Stimulated activated CD4-positive, alpha-beta T cell treated with anti-CD3 and anti-CD28 coated beads, Interleukin-12 subunit alpha, Interleukin-12 subunit beta, amount 100 ng/mL, for 24 hours (primary cell): ENCODE data around the gene FOXP1.

Source experiments
- DNase-seq, 2 experiments: peaks; one replicate each; pipeline ENCODE4 v3.0.0-alpha.2; 2020; ENCODE audit warnings: low read depth in 2 of 2

FOXP1 gene

GRCh38 chr3:71148455-71149060, 435.0 kb downstream of the FOXP1 start:
- no peak for DNase-seq

- no peak for DNase-seq
These were observed 436.9 kb downstream of the FOXP1 start for GRCh38 chr3:71146673-71147072.

- DNase-seq = no peak
These were observed 437.6 kb downstream of the FOXP1 start for GRCh38 chr3:71145954-71146353.

- no peak for DNase-seq
These were observed 438.8 kb downstream of the FOXP1 start for GRCh38 chr3:71144525-71145253.

GRCh38 chr3:71143493-71143892, 440.0 kb downstream of the FOXP1 start:
- no peak for DNase-seq

GRCh38 chr3:71142441-71143161, 440.9 kb downstream of the FOXP1 start:
- no peak for DNase-seq

- DNase-seq = no peak
These were observed 443.1 kb downstream of the FOXP1 start for GRCh38 chr3:71140477-71140876.

GRCh38 chr3:71139496-71139895, 444.0 kb downstream of the FOXP1 start:
- no peak for DNase-seq

- no peak for DNase-seq
These were observed 445.1 kb downstream of the FOXP1 start for GRCh38 chr3:71138410-71138809.

GRCh38 chr3:71136276-71136675, 447.3 kb downstream of the FOXP1 start:
- no peak for DNase-seq

GRCh38 chr3:71135373-71136088, 448.0 kb downstream of the FOXP1 start:
- DNase-seq = no peak

- no peak for DNase-seq
These were observed 449.0 kb downstream of the FOXP1 start for GRCh38 chr3:71134521-71134920.

GRCh38 chr3:71133865-71134264, 449.7 kb downstream of the FOXP1 start:
- no peak for DNase-seq

- no peak for DNase-seq
These were observed 450.4 kb downstream of the FOXP1 start for GRCh38 chr3:71132995-71133730.

- no peak for DNase-seq
These were observed 451.9 kb downstream of the FOXP1 start for GRCh38 chr3:71131375-71132314.

GRCh38 chr3:71130471-71131374, 452.8 kb downstream of the FOXP1 start:
- DNase-seq = peak; percentile 49

GRCh38 chr3:71129611-71130431, 453.7 kb downstream of the FOXP1 start:
- DNase-seq = no peak

- no peak for DNase-seq
These were observed 454.6 kb downstream of the FOXP1 start for GRCh38 chr3:71128961-71129360.
